ENCODE results near the gene SLC12A7. TPM values are rescaled to one million over a fixed set of nuclear protein-coding genes. Genes with fewer than 3 reads are reported as not detected.
A peak's percentile ranks its signal among the peaks of the same experiment; 100 is the strongest.

Gene SLC12A7
- total and polyA plus RNA-seq, 12 donors = 36.3 to 208 (median 143) TPM

- Histone ChIP-seq H3K27me3 (no peaks in the 10 kb centered on the region), H3K36me3 (peaks cover 0 to 95% (median 69%) of the 10 kb centered on the region in 9 donors), H3K9me3 (no peaks in the 10 kb centered on the region), H3K27ac (peak overlapping the region in 2 of 10 donors; percentile 16 to 31), H3K4me3 (no peak overlapping the region), H3K4me1 (peaks cover 0 to 11% (median 5%) of the 10 kb centered on the region in 9 donors)
- ATAC-seq (peak in 7 of 8 donors; percentile 8 to 56 (median 32)), DNase-seq (peak in 1 of 2 donors; percentile 53)
- no peak for TF ChIP-seq CTCF (IDR thresholded peaks at IDR 0.05)
- WGBS, 2 donors = 57% methylated on average over 18 of the region's 18 CpGs
- intact Hi-C loops (cut with DNase I) = no loop called here
These were observed 31.4 kb downstream of the SLC12A7 start for GRCh38 chr5:1080432-1080831.

- Histone ChIP-seq H3K4me1 (peaks cover 0 to 11% (median 5%) of the 10 kb centered on the region in 9 donors), H3K27ac (no peak overlapping the region), H3K36me3 (peaks cover 0 to 95% (median 69%) of the 10 kb centered on the region in 9 donors), H3K27me3 (no peaks in the 10 kb centered on the region), H3K4me3 (no peak overlapping the region), H3K9me3 (no peaks in the 10 kb centered on the region)
- WGBS, 2 donors = 88 to 92% methylated on average over 17 to 25 of the region's 35 CpGs
- DNase-seq (no peak), ATAC-seq (no peak)
- intact Hi-C loops (cut with DNase I) = no loop called here
- TF ChIP-seq CTCF (IDR thresholded peaks at IDR 0.05) = no peak
These were observed 31.9 kb downstream of the SLC12A7 start for GRCh38 chr5:1079961-1080360.

GRCh38 chr5:1079486-1079885 is 32.4 kb downstream of the SLC12A7 start:
- DNase-seq = no peak
- intact Hi-C loops (cut with DNase I) = no loop called here
- TF ChIP-seq CTCF (IDR thresholded peaks at IDR 0.05) = no peak
- peaks cover 0 to 95% (median 69%) of the 10 kb centered on the region in 9 donors for H3K36me3 ChIP-seq
- ATAC-seq = no peak
- H3K27ac ChIP-seq = no peak overlapping the region
- no peaks in the 10 kb centered on the region for H3K9me3 ChIP-seq
- H3K27me3 ChIP-seq = no peaks in the 10 kb centered on the region
- H3K4me1 ChIP-seq = peaks cover 0 to 11% (median 5%) of the 10 kb centered on the region in 9 donors
- H3K4me3 ChIP-seq = no peak overlapping the region
- WGBS, 2 donors = 94 to 95% methylated on average over 18 of the region's 18 CpGs

- no peaks in the 10 kb centered on the region for H3K27me3 ChIP-seq
- TF ChIP-seq CTCF (IDR thresholded peaks at IDR 0.05) = no peak
- 93 to 95% methylated on average over 23 of the region's 23 CpGs for WGBS, 2 donors
- H3K27ac ChIP-seq = no peak overlapping the region
- ATAC-seq (no peak), DNase-seq (no peak)
- intact Hi-C loops (cut with DNase I) = no loop called here
- peaks cover 0 to 95% (median 69%) of the 10 kb centered on the region in 9 donors for H3K36me3 ChIP-seq
- H3K4me1 ChIP-seq = peaks cover 0 to 11% (median 5%) of the 10 kb centered on the region in 9 donors
- no peak overlapping the region for H3K4me3 ChIP-seq
- H3K9me3 ChIP-seq = no peaks in the 10 kb centered on the region
These were observed 33.0 kb downstream of the SLC12A7 start for GRCh38 chr5:1078851-1079250.
